K562 (cell line): ENCODE results near the gene WARS2. TPM values are rescaled to one million over a fixed set of nuclear protein-coding genes. Genes with fewer than 3 reads are reported as not detected.
A peak's percentile ranks its signal among the peaks of the same experiment; 100 is the strongest.

Experiments used
- ATAC-seq: fragments of 200-7000 bp; cut with Tn5 transposase; 3 replicates; pipeline ENCODE4 v1.9.1; 2020; ENCODE audit warnings: moderate library complexity
- BruUV-seq: library from RNA; stranded (reverse); fragments of 400-500 nt; replicated peaks from 2 replicates; lab custom pipeline; 2021; lab: Mats Ljungman, UMichigan
- CTCF ChIA-PET: fragments of 300-600 bp; formaldehyde crosslinking; extraction: SDS; loops from one replicate; lab custom pipeline; 2021; ENCODE audit warnings: low intra/inter-chr PET ratio; lab: Yijun Ruan, JAX
- POLR2A ChIA-PET: fragments of 300-600, 350-650 bp; sonication (Branson Sonifier 250); formaldehyde crosslinking; extraction: SDS; loops from one replicate; lab custom pipeline; 2021; ENCODE audit warnings: antibody characterized with exemption, inconsistent platforms; lab: Yijun Ruan, JAX
- DNase-seq, 4 experiments: peaks; one replicate each; pipeline versions ENCODE4 v3.0.0 to v3.0.0-alpha.2; 2011 to 2018; ENCODE audit warnings: low spot score in 3 of 4, mixed read lengths in 3 of 4; ENCODE audit errors: extremely low read depth in 1 of 4
- FAIRE-seq: peaks from 2 replicates; lab custom pipeline; 2011; peaks lifted over from hg19 to GRCh38; lab: Jason Lieb, UNC
- H2AFZ ChIP-seq: 2 replicates; pipeline ENCODE4 v1.6.0; 2011; ENCODE audit warnings: low read depth, low read length, control low read depth, inconsistent platforms
- H3K27ac ChIP-seq: fragments of 200-600 bp; 3 replicates; pipeline ENCODE4 v1.8.0; 2011; ENCODE audit warnings: low read depth, mild to moderate bottlenecking, control low read depth, inconsistent platforms, low read length, moderate library complexity, mixed read lengths; ENCODE audit errors: extremely low read depth
- H3K27me3 ChIP-seq, 2 experiments: fragments of 300-600 bp in 1 of 2; 2 replicates in 1 of 2; 3 replicates in 1 of 2; pipeline versions ENCODE4 v1.6.0 to v1.8.0; 2011; ENCODE audit warnings: inconsistent platforms in 2 of 2, low read length in 2 of 2, mild to moderate bottlenecking in 1 of 2, mixed read lengths in 1 of 2, moderate library complexity in 1 of 2; ENCODE audit not compliant: control insufficient read depth in 2 of 2, insufficient read depth in 2 of 2
- H3K36me3 ChIP-seq: fragments of 300-600 bp; 3 replicates; pipeline ENCODE4 v1.8.0; 2011; ENCODE audit warnings: mild to moderate bottlenecking, low read length, inconsistent platforms; ENCODE audit not compliant: control insufficient read depth, insufficient read depth
- H3K4me1 ChIP-seq, 2 experiments: fragments of 200-600 bp in 1 of 2; replicated peaks in 1 of 2; 2 replicates in 1 of 2; 3 replicates in 1 of 2; pipeline versions ENCODE4 v1.5.1 to v1.8.0; 2011; ENCODE audit warnings: inconsistent platforms in 2 of 2, low read length in 2 of 2, mild to moderate bottlenecking in 1 of 2, mixed read lengths in 1 of 2, moderate library complexity in 1 of 2; ENCODE audit not compliant: control insufficient read depth in 2 of 2, insufficient read depth in 2 of 2
- H3K4me2 ChIP-seq: 2 replicates; pipeline ENCODE4 v1.6.1; 2011; ENCODE audit warnings: low read length, control low read depth, inconsistent platforms, mixed read lengths; ENCODE audit not compliant: insufficient read depth
- H3K4me3 ChIP-seq: fragments of 200-600 bp; sonication (generic), shearing (Covaris generic); 2 replicates; pipeline ENCODE4 v1.5.1; 2016; ENCODE audit warnings: control low read depth, inconsistent platforms
- H3K79me2 ChIP-seq: fragments of 200-600 bp; 3 replicates; pipeline ENCODE4 v1.8.0; 2011; ENCODE audit warnings: low read length, inconsistent platforms; ENCODE audit not compliant: control insufficient read depth, insufficient read depth
- H3K9ac ChIP-seq, 2 experiments: 2 replicates each; pipeline versions ENCODE4 v1.6.0 to v1.6.1; 2011; ENCODE audit warnings: low read depth in 2 of 2, low read length in 2 of 2, control low read depth in 1 of 2, inconsistent platforms in 1 of 2, mild to moderate bottlenecking in 1 of 2, mixed read lengths in 1 of 2; ENCODE audit not compliant: insufficient read depth in 1 of 2
- H3K9me1 ChIP-seq: one replicate; pipeline ENCODE4 v1.6.0; 2011; ENCODE audit warnings: inconsistent platforms, mild to moderate bottlenecking, low read length, moderate library complexity; ENCODE audit not compliant: control insufficient read depth, insufficient read depth
- H3K9me3 ChIP-seq: replicated peaks from 2 replicates; pipeline ENCODE4 v1.5.1; 2011; ENCODE audit warnings: low read depth, low read length, inconsistent platforms; ENCODE audit not compliant: control insufficient read depth, insufficient read depth
- H4K20me1 ChIP-seq: replicated peaks from 2 replicates; pipeline ENCODE4 v1.6.1; 2011; ENCODE audit warnings: low read length, inconsistent platforms, mixed read lengths; ENCODE audit not compliant: control insufficient read depth, insufficient read depth
- CREB3L1 ChIP-seq: fragments of 450-650 bp; IDR thresholded peaks from 2 replicates; pipeline ENCODE4 v1.6.1; 2014; ENCODE audit warnings: low read depth, mild to moderate bottlenecking, moderate library complexity, borderline replicate concordance
- CTCF ChIP-seq, 3 experiments: IDR thresholded peaks in 2 of 3; conservative IDR thresholded peaks in 1 of 3; 2 replicates each; pipeline ENCODE4 v1.5.1; 2011 to 2012; ENCODE audit warnings: low read length in 3 of 3, mild to moderate bottlenecking in 3 of 3, control low read depth in 2 of 3, improper control_type of control experiment in 1 of 3, inconsistent platforms in 1 of 3, low read depth in 1 of 3, mixed read lengths in 1 of 3, moderate library complexity in 1 of 3; ENCODE audit not compliant: insufficient read depth in 2 of 3
- KLF13 ChIP-seq: fragments of 450-650 bp; IDR thresholded peaks from 2 replicates; pipeline ENCODE4 v1.6.1; 2016; ENCODE audit warnings: missing genetic modification characterization, low read depth, mild to moderate bottlenecking, missing compliant biosample characterization, moderate library complexity, borderline replicate concordance
- RCOR1 ChIP-seq, 2 experiments: IDR thresholded peaks; 2 replicates each; pipeline ENCODE4 v1.6.1; 2012; ENCODE audit warnings: low read depth in 2 of 2, low read length in 2 of 2, borderline replicate concordance in 1 of 2, improper control_type of control experiment in 1 of 2
- SOX6 ChIP-seq: fragments of 450-650 bp; IDR thresholded peaks from 2 replicates; pipeline ENCODE4 v1.6.1; 2014; ENCODE audit warnings: mild to moderate bottlenecking
- ZNF449 ChIP-seq: fragments of 250-450 bp; sonication (Bioruptor Pico); IDR thresholded peaks from 2 replicates; pipeline ENCODE4 v1.8.0; 2022; ENCODE audit warnings: moderate library complexity, mild to moderate bottlenecking, inconsistent platforms
- ZNF780A ChIP-seq: fragments of 250-450 bp; sonication (Bioruptor Pico); IDR thresholded peaks from 2 replicates; pipeline ENCODE4 v1.5.0; 2021; ENCODE audit warnings: mild to moderate bottlenecking
- WGBS: fragments of 100-300 bp; shearing (Covaris generic); methylation state at CpG from one replicate; pipeline ENCODE4 v1.1.6; 2016; ENCODE audit warnings: low coverage, mixed read lengths; ENCODE audit not compliant: insufficient coverage; ENCODE audit errors: missing lambda C conversion rate; 5-methylcytosine and 5-hydroxymethylcytosine counted together
- in situ Hi-C: fragments of 300-500 bp; cut with MboI; formaldehyde crosslinking; loops from 4 replicates; pipeline ENCODE4 v1.15.0; 2018; ENCODE audit warnings: inconsistent platforms, mixed read lengths
- intact Hi-C: fragments of 100-400 bp; cut with micrococcal nuclease; formaldehyde crosslinking; loops from 2 replicates; pipeline ENCODE4 v1.14.2; 2022
- polyA plus RNA-seq, 8 experiments: library from polyadenylated mRNA; depleted of rRNA in 4 of 8; stranded (reverse) in 5 of 8; unstranded in 3 of 8; fragments of >200 nt; fragmentation: Nextera tagmentation in 2 of 8; fragmentation: Illumina TruSeq in 1 of 8; extraction: Ambion mirVana in 2 of 8; extraction: Trizol in 1 of 8; gene quantifications; 2 replicates each; pipeline versions ENCODE4 v1.2.1 to v1.2.3, GENCODE V29; 2011 to 2014; ENCODE audit warnings: inconsistent platforms in 1 of 8, missing spikeins in 1 of 8
- total RNA-seq, 7 experiments: library from RNA; depleted of rRNA in 6 of 7; stranded (reverse); fragments of >200 nt in 6 of 7; fragmentation: Illumina TruSeq in 2 of 7; extraction: Trizol in 2 of 7; gene quantifications; 2 replicates each; pipeline versions ENCODE4 v1.2.1 to v1.2.3, GENCODE V29; 2011 to 2021; ENCODE audit warnings: low replicate concordance in 1 of 7

Gene WARS2
- total and polyA plus RNA-seq, 9 of the 15 experiments (the other 6 are each of a cell fraction or from before 2014, with no cell fraction given) = 5.7 to 18.0 (median 16.9) TPM

- no peaks in the 10 kb centered on the region; the same call in 1 of the 3 replicates for H3K36me3 ChIP-seq
- intact Hi-C loops (loop anchor here (1.0 to 10.0 kb wide), 2 partner anchors 56 to 134 kb away; no protein-coding TSS in a partner anchor), in situ Hi-C loops (no loop called here)
- peak overlapping the region; percentile 89 to 90 for H3K9ac ChIP-seq
- peaks cover 41% of the 10 kb centered on the region for H3K79me2 ChIP-seq
- DNase-seq (peak in 1 of 4 experiments; percentile 81), ATAC-seq (peak; percentile 75), FAIRE-seq (peak; percentile 68)
- 2% methylated on average over 11 of the region's 11 CpGs for WGBS
- POLR2A ChIA-PET = interaction anchor here (0.6 to 2.5 kb wide), 18 partner anchors 8 to 1268 kb away, joined by 3 to 13 read pairs (median 3); no protein-coding TSS in a partner anchor
- peak overlapping the region; percentile 92 for H3K27ac ChIP-seq
- no peaks in the 10 kb centered on the region for H3K9me3 ChIP-seq
- peak overlapping the region; percentile 96 for H3K4me2 ChIP-seq
- no peaks in the 10 kb centered on the region for H4K20me1 ChIP-seq
- peaks cover 0 to 6% of the 10 kb centered on the region in 2 experiments; a peak in 2 of 5 replicates for H3K4me1 ChIP-seq
- TSS peak; percentile 75 for BruUV-seq
- H2AFZ ChIP-seq = peak overlapping the region; percentile 92
- CTCF ChIA-PET = no interaction called here
- H3K27me3 ChIP-seq = no peaks in the 10 kb centered on the region
- peak overlapping the region; percentile 54 for H3K4me3 ChIP-seq
- H3K9me1 ChIP-seq = no peaks in the 10 kb centered on the region
- TF ChIP-seq CREB3L1 = 0 out of 2 replicates have a peak, but pooled peaks have one; percentile 6
- TF ChIP-seq ZNF449 (CRISPR knock-in tag) = no peak
- peak; percentile 46; the same call in 1 of the 2 replicates for TF ChIP-seq KLF13 (tag)
- no peak for TF ChIP-seq ZNF780A (CRISPR knock-in tag)
- peak; percentile 51 to 66 (median 55) for TF ChIP-seq CTCF (IDR thresholded peaks at IDR 0.05 in 2 of 3, conservative IDR thresholded peaks at IDR 0.05 in 1 of 3; ENCODE audit: insufficient read depth in 2 of 3, low read depth in 1 of 3, low read length in 3 of 3)
- peak in 1 of 2 experiments; percentile 36; a peak in 1 of 4 replicates for TF ChIP-seq RCOR1 (IDR thresholded peaks at IDR 0.05; ENCODE audit: borderline replicate concordance in 1 of 2, low read depth in 2 of 2, low read length in 2 of 2)
- peak; percentile 51 for TF ChIP-seq SOX6
These were observed 569 bp upstream of the WARS2 start for GRCh38 chr1:119141020-119141424.
